EH (cell line): Measurements from ENCODE around the gene RUFY3.
A peak's percentile ranks its signal among the peaks of the same experiment; 100 is the strongest.

Source experiments
- DNase-seq: peaks from one replicate; pipeline ENCODE4 v3.0.0-alpha.2; 2015; ENCODE audit warnings: low read depth

RUFY3 gene

DNA sequence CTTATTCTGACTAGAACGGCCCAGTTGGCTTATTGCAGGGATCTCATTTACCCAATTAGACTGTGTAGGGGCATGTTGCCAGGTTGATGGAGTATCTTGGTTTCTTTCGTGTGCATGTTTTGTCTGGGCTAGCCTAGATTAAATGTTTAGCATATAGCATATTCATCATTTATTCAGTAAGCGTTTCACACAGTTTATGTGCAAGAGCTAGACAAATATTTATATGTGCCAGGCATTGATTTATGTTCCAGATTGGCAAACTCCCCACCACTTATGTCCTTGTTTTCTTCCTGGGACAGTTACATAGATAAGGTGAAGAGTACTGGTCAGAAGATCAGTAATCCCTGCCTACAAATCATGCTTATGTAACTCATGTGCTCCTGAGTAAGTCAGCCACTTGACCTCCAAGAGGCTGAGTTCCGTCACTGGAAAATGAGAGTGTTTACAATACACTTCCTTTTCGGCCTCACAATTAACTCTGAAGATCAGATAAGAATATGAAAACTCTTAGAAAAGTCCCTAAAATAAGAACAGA is 57.2 kb downstream of the RUFY3 start:
- DNase-seq: peak; percentile 58

DNA sequence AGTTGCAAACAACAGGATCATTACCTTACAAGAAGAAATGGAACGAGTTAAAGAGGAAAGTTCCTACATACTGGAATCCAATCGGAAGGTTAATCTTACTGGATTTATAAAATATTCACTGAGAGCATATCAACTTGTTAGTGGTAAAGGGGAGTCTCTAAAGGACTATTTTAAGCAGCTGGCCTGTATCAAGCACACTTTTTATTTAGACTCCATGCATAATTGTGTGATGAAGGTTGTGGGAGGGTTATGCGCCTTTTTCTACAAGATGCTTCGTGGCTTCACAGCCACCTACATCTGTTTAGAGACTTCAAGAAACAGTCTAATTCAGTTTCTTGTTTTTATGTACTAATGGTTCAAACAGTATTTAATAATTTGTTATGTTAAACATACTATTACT is 61.3 kb downstream of the RUFY3 start:
- DNase-seq: no peak

DNA sequence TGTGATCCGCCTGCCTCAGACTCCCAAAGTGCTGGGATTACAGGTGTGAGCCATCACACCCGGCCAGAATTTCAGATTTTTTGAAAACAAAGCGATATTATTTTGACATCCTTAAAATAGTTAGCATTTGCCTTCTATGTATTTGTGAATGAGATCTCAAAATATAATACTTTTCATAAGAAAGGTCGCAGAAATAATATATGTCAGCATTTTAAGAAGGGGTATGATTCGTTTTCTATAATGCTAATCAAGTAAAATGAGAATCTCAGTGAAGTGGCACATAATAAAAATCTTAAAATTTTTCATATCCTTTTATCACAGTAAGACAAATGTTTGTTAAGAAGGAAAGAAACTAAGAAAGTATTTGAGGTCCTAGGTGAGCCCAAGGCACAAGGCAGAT is 65.7 kb downstream of the RUFY3 start:
- DNase-seq: no peak

DNA sequence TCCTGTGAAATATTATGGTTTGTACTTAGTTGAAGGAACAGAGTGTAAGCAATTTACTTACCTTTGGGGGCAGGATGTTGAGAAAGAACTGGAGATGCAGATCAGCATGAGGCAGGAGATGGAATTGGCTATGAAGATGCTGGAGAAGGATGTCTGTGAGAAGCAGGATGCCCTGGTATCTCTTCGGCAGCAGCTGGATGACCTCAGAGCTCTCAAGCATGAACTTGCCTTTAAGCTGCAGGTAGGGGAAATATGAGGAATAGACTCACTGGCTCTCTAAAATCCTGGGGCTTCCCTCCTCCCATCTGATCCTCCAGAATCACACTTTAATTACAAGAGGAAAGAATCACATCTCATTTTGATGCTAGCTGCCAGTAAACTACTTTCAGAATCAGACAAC is 67.0 kb downstream of the RUFY3 start:
- no peak for DNase-seq

DNA sequence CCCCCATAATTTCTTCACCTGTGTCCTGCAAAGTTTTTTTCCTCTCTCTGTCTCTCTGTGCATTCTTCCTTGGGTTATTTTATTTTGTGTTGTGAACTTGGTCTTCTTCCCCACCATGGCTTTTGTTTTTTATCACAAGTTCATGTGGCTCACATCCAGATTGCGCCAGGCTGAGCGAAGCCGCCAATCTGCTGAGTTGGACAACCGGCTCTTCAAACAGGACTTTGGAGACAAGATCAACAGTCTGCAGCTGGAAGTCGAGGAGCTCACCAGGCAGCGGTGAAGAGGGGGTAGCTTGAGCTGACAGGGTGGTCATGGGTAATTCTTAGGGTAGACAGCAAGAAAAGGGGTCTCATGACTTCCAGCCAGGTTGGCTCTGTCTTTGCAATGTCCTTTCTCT is 71.9 kb downstream of the RUFY3 start:
- no peak for DNase-seq

DNA sequence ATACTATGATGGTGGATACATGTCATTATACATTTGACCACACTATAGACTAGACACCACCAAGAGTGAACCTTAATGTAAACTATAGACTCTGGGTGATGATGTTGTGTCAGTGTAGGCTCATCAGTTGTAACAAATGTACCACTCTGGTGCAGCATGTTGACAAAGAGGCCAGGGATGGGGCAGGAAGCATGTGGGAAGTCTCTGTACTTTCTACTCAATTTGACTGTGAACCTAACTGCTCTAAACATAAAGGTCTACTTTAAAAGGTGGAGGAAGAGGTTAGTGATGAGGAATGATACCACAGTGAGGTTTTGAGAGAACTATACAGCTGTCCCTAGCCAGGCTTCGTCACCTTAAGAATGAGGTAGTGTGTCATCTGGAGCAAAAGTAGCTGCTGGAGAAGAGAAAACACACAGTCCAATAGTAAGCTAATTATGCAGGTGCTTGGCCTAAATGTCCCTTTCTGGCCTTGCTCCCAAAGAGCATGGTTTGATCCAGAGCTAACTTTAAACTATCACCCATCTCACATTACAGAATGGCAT is 79.6 kb downstream of the RUFY3 start:
- DNase-seq: no peak

DNA sequence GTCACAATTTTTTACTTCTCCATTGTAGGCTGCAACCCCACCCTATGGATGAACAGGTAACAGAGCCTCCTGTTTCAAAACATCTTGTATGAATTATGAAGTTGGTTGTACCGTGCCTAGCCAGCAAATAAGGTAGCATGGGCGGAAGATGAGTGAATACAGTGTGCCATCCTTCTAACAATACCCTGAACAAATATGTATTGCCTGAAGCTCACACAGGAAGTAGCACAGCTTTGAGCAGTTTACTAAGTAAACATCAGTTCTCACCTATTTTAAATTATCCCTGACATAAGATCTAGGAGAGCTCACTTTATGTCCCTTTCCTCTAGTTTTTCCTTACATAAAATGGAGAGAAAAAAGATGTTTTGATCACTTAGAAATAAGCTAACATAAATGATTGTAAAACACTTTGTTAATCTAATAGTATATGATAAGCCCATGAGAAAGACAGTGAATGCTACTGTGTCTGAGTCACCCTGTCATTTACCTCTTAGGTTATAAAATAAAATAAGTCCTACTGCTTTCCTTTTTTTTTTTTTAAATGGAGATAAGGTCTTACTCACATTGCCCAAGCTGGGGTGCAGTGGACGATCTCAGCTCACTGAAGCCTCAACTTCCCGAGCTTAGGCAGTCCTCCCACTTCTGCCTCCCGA is 81.3 kb downstream of the RUFY3 start:
- DNase-seq: no peak

DNA sequence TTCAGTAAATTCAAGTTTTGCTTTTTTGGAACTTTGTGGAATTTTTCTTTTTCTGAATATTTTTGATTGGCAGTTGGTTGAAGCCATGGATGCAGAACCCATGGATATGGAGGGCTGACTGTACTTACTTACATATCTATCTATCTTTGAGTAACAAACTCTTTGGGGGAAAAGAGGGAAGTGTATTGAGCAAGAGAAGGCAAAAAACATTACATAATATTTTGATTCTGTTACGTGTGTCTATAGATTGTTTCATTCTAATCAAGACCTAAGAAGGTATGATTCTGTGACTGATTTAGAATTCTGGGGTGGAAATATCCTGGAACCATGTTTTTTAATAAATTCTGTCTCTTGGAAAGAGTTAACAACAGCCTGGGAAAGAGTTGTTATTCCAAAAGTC is 86.4 kb downstream of the RUFY3 start:
- no peak for DNase-seq

DNA sequence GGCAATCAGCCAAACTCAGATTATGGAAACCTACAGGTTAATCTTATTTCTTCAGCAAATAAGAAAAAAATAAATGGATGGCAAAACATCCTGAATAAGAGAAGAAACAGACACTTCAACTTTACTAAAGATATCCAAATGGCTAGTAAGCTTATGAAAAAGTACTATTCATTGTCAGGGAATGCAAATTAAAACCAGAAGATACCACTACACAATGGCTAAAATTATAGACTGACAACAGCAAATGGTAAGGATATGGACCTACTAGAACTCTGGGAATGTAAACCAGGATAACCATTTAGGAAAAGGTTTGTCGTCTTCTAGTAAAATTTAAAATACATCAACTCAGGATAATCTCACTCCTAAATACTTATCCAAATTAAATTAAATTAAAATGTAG is 93.6 kb downstream of the RUFY3 start:
- peak; percentile 28 for DNase-seq

DNA sequence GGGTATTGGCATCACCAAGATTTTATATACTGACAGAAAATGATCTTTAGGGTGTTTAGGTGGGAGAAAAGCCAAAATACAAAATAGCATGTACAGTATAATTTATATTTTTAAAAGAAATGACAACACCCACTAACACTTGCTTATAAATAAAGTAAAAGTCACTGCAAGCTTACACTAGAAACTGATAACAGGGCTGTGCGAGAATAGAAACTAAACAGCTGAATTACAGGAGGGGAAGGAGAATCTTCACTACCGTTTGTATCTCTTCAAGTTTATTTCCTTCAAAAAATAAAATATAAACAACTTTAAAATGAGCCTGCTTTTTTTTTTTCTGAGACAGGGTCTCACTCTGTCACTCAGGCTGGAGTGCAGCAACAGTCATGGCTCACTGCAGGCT is 95.1 kb downstream of the RUFY3 start:
- no peak for DNase-seq

DNA sequence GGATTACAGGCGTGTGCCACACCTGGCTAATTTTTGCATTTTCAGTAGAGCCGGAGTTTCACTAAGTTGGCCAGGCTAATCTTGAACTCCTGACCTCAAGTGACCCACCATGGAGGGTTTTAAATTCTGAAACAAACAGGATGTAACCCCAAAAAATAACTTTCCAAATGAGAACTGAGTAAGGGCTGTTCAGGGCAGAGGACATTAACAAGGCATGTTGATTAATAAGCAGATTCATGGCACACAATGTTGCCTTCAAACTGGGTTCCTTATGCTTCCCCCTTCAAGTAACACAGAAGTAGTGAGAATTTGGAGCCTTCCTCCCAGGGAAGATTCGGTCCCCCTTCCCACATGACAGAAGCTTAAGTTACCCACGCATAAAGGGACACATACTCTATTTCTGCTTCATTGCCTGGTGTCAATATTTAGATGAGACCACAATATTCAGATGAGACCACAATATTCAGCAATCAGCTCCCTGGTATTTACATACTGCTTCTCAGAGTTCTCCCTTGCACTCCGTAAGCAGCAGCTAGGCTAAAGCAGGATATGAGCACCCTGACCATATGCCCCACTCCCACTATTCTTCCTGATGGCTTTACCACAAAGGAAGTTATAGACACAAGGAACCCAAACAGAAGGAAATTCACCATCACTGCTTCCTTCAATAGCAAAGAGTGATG is 96.5 kb downstream of the RUFY3 start:
- DNase-seq: no peak

DNA sequence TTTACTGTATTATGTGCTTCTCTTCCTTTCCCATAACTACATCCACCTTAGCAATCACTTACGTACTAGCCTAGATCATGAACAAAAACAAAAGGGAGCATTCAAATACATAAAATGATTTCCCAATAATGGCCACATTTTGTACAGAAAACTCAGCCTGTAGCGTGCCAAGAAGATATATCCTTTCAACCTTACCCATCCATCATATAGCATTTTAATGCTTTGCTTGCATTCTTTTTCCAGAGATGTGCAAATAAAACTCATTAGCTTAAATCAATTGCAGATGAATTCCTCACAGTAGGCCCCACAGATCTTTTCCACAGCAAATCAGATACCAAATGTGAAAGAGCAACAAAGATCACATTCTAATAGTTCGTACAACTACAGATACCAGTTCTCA is 97.2 kb downstream of the RUFY3 start:
- no peak for DNase-seq

DNA sequence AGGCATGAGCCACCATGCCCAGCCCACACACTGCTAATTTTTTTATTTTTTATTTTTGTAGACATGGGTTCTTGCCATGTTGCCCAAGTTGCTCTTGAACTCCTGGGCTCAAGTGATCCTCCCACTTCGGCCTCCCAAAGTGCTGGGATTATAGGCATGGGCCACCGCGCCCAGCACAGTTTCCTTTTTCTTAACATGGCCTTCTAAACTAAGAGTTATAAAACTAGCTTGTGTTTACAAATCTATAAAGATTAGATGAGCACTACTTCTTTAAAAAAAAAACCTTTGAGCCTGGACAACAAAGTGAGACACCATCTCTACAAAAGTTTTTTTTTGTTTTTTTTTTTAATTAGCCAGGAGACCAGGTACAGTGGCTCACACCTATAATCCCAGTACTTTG is 107.3 kb downstream of the RUFY3 start:
- DNase-seq: no peak

DNA sequence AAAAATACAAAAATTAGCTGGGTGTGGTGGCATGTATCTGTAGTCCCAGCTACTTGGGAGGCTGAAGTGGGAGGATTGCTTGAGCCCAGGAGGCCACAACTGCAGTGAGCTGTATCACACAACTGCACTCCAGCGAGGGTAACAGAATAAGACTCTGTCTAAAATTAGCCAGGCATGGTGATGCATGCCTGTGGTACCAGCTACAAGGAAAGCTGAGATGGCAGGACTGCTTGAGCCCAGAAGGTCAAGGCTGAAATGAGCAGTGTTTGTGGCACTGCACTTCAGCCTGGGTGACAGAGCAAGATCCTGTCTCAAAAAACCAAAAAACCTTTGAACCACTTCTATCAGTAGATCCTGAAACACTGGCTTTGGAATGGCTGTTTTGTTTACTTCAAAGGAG is 107.7 kb downstream of the RUFY3 start:
- no peak for DNase-seq

DNA sequence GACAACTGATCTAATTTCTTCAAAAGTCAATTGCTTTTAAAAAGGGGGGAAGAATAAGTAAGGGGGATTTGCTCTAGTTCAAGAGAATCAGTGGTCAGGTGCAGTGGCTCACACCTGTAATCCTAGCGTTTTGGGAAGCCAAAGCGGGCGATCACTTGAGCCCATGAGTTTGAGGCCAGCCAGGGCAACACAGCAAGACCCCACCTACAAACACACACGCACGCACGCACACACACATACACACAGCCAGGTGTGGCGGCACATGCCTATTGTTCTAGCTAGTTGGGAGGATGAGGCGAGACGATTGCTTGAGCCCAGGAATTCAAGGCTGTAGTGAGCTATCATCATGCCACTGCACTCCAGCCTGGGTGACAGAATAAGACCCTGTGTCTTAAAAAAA is 108.3 kb downstream of the RUFY3 start:
- no peak for DNase-seq

DNA sequence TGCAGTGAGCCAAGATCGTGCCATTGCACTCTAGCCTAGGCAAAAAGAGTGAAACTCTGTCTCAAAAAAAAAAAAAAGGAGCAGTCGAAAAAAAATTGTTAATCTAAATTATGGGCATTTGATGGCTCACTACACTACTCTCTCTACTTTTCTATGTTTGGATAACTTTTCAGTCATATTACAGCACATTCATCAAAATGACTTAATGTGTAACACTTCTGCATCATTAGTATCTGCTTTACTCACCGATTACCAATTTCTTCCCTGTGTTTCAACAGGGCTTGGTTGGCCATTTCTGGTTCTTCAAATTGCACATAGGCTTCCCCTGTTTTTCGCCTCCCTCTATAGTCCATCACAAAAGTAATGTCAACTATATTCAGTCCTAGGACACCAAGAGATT is 109.5 kb downstream of the RUFY3 start:
- DNase-seq: no peak

DNA sequence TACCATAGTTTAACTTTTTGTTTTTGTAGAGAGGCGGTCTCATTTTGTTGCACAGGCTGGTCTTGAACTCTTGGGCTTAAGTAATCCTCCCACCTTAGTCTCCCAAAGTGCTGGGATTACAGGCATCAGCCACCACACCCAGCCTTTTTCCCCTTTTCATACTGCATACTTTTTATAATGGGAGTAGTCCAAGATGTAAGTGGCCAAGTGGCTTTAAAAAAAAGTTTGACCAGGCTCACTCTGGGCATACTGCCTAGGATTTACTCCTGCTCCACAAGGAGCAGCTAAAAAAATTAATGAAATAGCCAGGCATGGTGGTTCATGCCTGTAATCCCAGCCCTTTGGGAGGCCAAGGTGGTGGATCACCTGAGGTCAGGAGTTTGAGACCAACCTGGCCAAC is 111.9 kb downstream of the RUFY3 start:
- peak; percentile 38 for DNase-seq

DNA sequence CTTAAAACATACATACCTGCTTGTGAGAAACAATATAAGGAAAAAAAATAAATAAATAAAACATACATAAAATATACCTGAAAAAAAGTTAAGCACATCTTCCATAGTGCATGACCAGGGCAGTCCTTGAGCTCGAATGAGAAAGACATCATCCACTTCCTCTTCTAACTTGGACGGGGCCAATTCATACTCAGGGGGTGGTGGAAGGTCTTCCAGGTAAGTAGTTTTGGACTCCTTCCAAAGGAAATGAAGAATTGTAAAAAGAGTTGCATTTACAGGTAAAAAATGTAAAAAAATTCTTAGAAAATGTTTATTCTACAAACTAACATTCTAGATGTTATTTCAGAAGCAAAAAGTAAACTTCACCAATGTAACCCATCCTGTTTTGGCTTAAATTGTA is 114.3 kb downstream of the RUFY3 start:
- no peak for DNase-seq

DNA sequence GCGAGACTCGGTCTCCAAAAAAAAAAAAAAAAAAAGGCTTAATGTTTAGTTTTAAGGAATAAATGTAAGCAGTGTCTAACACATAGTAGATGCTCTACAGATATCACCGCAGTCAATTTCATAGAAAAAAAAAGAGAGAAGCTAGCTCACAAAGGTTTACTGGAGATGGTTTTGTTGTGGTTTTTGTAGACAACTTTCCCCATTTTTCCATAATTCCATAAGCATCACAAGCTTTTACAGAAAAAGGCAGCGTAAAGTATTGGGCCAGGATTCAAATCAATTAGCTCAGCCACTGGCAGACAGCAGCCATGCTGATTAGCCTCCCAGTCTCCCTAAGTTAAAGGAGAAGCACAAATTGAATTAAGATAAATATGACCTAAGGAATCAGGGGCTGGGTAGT is 116.4 kb downstream of the RUFY3 start:
- peak; percentile 21 for DNase-seq

DNA sequence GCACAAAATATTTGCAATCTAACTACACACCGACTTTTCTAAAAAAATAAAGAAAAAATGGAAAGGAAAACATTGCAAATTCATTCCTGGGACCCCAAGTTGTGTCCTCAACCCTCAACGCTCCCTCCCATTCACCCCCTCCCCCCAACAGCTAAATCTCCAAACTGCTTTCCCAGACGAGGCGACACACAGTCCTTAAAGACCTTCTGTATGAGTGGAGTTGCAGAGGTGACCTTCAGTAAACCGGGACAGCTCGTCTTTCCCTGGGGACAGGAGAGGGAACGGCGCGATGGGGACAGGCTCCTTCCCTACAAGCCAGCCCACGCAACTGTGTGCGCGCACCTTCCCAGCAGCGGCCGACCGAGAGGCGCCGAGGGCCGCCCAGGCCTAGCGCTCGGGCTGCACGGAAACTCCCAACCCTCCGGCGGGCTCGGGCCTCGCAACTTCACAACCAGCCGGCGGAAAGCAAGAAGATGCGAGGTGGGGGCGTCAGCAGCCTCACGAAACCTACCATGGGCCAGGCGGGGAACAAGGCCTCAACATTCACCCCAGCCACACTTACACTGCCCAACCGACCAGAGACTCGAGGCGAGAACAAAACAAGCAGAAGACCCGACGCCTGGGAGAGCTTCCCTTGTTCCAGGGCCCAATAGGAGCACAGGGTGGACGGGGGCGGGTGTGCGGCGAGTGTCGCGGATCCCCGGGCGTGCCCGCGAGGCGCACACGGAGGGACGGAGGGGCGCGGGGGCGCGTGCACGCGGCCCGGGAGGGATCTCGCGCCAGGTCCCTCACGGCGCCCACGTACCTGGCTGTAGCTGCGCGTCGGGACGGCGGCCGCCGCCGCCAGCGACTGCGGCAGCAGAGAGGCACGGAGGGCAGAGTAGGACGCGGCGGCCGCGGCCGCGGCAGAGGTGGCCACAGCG is 117.2 kb downstream of the RUFY3 start:
- peak; percentile 70 for DNase-seq

DNA sequence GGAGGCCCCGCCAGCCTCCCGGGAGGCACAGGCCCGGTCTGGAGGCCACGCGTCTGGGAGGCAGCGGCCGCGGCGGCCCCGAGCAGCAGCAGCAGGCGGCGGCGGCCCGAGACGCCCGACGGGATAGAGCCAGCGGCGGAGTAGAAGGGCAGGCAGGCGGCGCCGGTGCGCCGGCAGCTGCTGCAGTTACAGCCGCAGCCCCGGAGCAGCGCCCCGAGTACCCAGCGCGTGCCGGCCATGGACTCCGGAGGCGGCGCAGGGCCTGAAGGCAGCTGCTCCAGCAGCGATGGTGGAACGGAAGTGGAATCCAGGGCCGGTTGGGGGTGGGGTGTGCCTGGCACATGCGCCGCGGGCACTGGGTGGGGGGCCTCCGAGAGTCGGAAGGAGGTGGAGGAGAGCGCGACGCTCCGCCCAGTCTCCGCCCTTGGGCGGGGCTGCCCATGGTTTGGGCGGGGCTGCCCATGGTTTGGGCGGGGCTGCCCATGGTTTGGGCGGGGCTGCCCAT is 117.9 kb downstream of the RUFY3 start, which contains the start of gene GRSF1:
GRSF1 (minus strand) TSS at position 302 of the 505 bp plus-strand sequence; CDS start at position 239, 63 bp downstream.
- peak; percentile 94 for DNase-seq

DNA sequence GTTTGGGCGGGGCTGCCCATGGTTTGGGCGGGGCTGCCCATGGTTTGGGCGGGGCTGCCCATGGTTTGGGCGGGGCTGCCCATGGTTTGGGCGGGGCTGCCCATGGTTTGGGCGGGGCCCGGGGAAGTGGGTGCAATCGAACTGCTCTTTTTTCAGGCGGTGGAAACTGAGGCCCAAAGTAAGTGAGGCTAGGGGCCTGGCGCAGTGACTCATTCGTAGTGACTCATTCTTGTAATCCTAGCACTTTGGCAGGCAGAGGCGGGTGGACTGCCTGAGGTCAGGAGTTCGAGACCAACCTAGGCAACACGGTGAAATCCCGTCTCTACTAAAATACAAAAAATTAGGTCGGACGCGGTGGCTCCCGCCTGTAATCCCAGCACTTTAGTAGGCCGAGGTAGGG is 118.4 kb downstream of the RUFY3 start:
- peak; percentile 36 for DNase-seq
